ENCODE measurements around the gene PRR5. TPM values are rescaled to one million over a fixed set of nuclear protein-coding genes. Genes with fewer than 3 reads are reported as not detected.

The PRR5 gene
- total RNA-seq, 1 donor from 2014 or later: 13.5 TPM

- peaks cover 2% of the 10 kb centered on the region for H3K36me3 Mint-ChIP-seq (ENCODE audit: unreplicated experiment)
- peaks cover 12% of the 10 kb centered on the region for H3K9me3 Mint-ChIP-seq (ENCODE audit: unreplicated experiment)
- peaks cover 4% of the 10 kb centered on the region for H3K27me3 Mint-ChIP-seq (ENCODE audit: unreplicated experiment)
- no peak overlapping the region for H3K4me3 Mint-ChIP-seq (ENCODE audit: unreplicated experiment)
- no peak for DNase-seq (ENCODE audit: extremely low spot score, unreplicated experiment)
- H3K4me1 Mint-ChIP-seq (ENCODE audit: unreplicated experiment): peaks cover 8% of the 10 kb centered on the region
- TF ChIP-seq CTCF (IDR thresholded peaks at IDR 0.05): no peak
- no peak overlapping the region for H3K27ac Mint-ChIP-seq (ENCODE audit: unreplicated experiment)
These were observed 75.4 kb downstream of the PRR5 start for GRCh38 chr22:44777364-44777755.

- Mint-ChIP-seq H3K4me1 (ENCODE audit: unreplicated experiment) (peaks cover 8% of the 10 kb centered on the region), H3K36me3 (ENCODE audit: unreplicated experiment) (no peaks in the 10 kb centered on the region), H3K27me3 (ENCODE audit: unreplicated experiment) (peaks cover 6% of the 10 kb centered on the region), H3K9me3 (ENCODE audit: unreplicated experiment) (no peaks in the 10 kb centered on the region), H3K4me3 (ENCODE audit: unreplicated experiment) (no peak overlapping the region), H3K27ac (ENCODE audit: unreplicated experiment) (no peak overlapping the region)
- no peak for DNase-seq (ENCODE audit: extremely low spot score, unreplicated experiment)
- TF ChIP-seq CTCF (IDR thresholded peaks at IDR 0.05): no peak
These were observed 79.0 kb downstream of the PRR5 start for GRCh38 chr22:44780876-44781449.

- H3K4me3 Mint-ChIP-seq (ENCODE audit: unreplicated experiment): no peak overlapping the region
- H3K9me3 Mint-ChIP-seq (ENCODE audit: unreplicated experiment): no peaks in the 10 kb centered on the region
- DNase-seq (ENCODE audit: extremely low spot score, unreplicated experiment): no peak
- H3K27ac Mint-ChIP-seq (ENCODE audit: unreplicated experiment): no peak overlapping the region
- peaks cover 6% of the 10 kb centered on the region for H3K27me3 Mint-ChIP-seq (ENCODE audit: unreplicated experiment)
- TF ChIP-seq CTCF (IDR thresholded peaks at IDR 0.05): no peak
- no peaks in the 10 kb centered on the region for H3K36me3 Mint-ChIP-seq (ENCODE audit: unreplicated experiment)
- peaks cover under 1% of the 10 kb centered on the region for H3K4me1 Mint-ChIP-seq (ENCODE audit: unreplicated experiment)
These were observed 80.5 kb downstream of the PRR5 start for GRCh38 chr22:44782363-44782963.

GRCh38 chr22:44783091-44783490, 81.1 kb downstream of the PRR5 start:
- no peak overlapping the region for H3K27ac Mint-ChIP-seq (ENCODE audit: unreplicated experiment)

More at GRCh38 chr22:44783091-44783490, 81.1 kb downstream of the PRR5 start:
- no peaks in the 10 kb centered on the region for H3K36me3 Mint-ChIP-seq (ENCODE audit: unreplicated experiment)
- no peak for TF ChIP-seq CTCF (IDR thresholded peaks at IDR 0.05)
- H3K9me3 Mint-ChIP-seq (ENCODE audit: unreplicated experiment): no peaks in the 10 kb centered on the region
- H3K4me1 Mint-ChIP-seq (ENCODE audit: unreplicated experiment): no peaks in the 10 kb centered on the region
- H3K4me3 Mint-ChIP-seq (ENCODE audit: unreplicated experiment): no peak overlapping the region
- H3K27me3 Mint-ChIP-seq (ENCODE audit: unreplicated experiment): peaks cover 6% of the 10 kb centered on the region
- no peak for DNase-seq (ENCODE audit: extremely low spot score, unreplicated experiment)
